ENCODE results near the gene OST4. TPM values are rescaled to one million over a fixed set of nuclear protein-coding genes. Genes with fewer than 3 reads are reported as not detected.

Gene OST4
- total RNA-seq, 1 experiment from 2014 or later: 258 TPM

DNA sequence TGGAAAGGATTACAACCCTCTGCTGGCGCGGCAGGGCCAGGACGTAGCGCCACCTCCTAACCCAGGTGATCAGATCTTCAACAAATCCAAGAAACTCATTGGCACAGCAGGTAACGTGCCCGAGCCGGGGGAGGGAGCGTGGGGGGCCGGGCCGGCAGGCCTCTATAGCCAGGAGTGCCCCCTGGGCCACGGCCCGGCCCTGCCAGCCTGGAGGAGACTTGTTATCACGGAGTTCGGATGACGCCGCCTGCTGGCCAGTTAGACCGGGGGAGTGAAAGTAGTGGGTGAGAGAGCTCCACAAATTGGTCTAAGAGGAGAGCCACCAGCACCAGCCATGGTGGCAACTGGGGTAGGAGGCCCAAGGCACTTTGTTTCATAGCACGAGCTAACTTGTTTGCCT lies 47.3 kb downstream of the OST4 start:
- BruUV-seq (replicated peaks): no TSS peak
- Histone ChIP-seq H3K9ac (ENCODE audit: low read length) (no peak overlapping the region), H3K4me3 (ENCODE audit: low read length) (no peak overlapping the region), H3K27ac (ENCODE audit: low read length) (no peak overlapping the region), H3K36me3 (ENCODE audit: low read depth, low read length) (peaks cover 5% of the 10 kb centered on the region; the same call in 1 of the 2 replicates), H3K9me3 (ENCODE audit: low read length) (no peaks in the 10 kb centered on the region), H2AFZ (ENCODE audit: low read length) (no peak overlapping the region), H4K20me1 (ENCODE audit: low read length) (no peaks in the 10 kb centered on the region), H3K79me2 (ENCODE audit: low read length) (no peaks in the 10 kb centered on the region), H3F3A (ENCODE audit: low read length, unreplicated experiment) (peaks cover 6% of the 10 kb centered on the region), H3K27me3 (ENCODE audit: low read length) (no peaks in the 10 kb centered on the region), H3K9me2 (replicated peaks; ENCODE audit: low read length) (no peaks in the 10 kb centered on the region), H3K4me2 (ENCODE audit: low read length) (no peak overlapping the region), H3K4me1 (ENCODE audit: insufficient read depth, low read length) (peaks cover 30% of the 10 kb centered on the region)
- TF ChIP-seq EZH2 (IDR thresholded peaks at IDR 0.05; ENCODE audit: low read length, unreplicated experiment): no peak
- TF ChIP-seq, protein P1, sequence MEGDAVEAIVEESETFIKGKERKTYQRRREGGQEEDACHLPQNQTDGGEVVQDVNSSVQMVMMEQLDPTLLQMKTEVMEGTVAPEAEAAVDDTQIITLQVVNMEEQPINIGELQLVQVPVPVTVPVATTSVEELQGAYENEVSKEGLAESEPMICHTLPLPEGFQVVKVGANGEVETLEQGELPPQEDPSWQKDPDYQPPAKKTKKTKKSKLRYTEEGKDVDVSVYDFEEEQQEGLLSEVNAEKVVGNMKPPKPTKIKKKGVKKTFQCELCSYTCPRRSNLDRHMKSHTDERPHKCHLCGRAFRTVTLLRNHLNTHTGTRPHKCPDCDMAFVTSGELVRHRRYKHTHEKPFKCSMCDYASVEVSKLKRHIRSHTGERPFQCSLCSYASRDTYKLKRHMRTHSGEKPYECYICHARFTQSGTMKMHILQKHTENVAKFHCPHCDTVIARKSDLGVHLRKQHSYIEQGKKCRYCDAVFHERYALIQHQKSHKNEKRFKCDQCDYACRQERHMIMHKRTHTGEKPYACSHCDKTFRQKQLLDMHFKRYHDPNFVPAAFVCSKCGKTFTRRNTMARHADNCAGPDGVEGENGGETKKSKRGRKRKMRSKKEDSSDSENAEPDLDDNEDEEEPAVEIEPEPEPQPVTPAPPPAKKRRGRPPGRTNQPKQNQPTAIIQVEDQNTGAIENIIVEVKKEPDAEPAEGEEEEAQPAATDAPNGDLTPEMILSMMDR (conservative IDR thresholded peaks at IDR 0.05; ENCODE audit: low read depth, low read length): peak; percentile 33; the same call in 1 of the 2 replicates
- DNase-seq (no peak), ATAC-seq (no peak)
- CTCF ChIA-PET: no interaction called here
- POLR2A ChIA-PET (ENCODE audit: unreplicated experiment): no interaction called here
- intact Hi-C loops (cut with micrococcal nuclease): no loop called here

GRCh38 chr2:27023740-27024139 lies 47.7 kb downstream of the OST4 start:
- H3K4me1 ChIP-seq (ENCODE audit: insufficient read depth, low read length): peaks cover 30% of the 10 kb centered on the region

More at GRCh38 chr2:27023740-27024139, 47.7 kb downstream of the OST4 start:
- no TSS peak for BruUV-seq (replicated peaks)
- TF ChIP-seq, protein P1 (conservative IDR thresholded peaks at IDR 0.05; ENCODE audit: low read depth, low read length): no peak
- TF ChIP-seq EZH2phosphoT487 (IDR thresholded peaks at IDR 0.05; ENCODE audit: borderline replicate concordance, low read length) (no peak), EZH2 (IDR thresholded peaks at IDR 0.05; ENCODE audit: low read length, unreplicated experiment) (no peak)
- H3F3A ChIP-seq (ENCODE audit: low read length, unreplicated experiment): peaks cover 6% of the 10 kb centered on the region
- H3K9me2 ChIP-seq (replicated peaks; ENCODE audit: low read length): no peaks in the 10 kb centered on the region
- no peak overlapping the region for H3K4me3 ChIP-seq (ENCODE audit: low read length)
- no peaks in the 10 kb centered on the region for H4K20me1 ChIP-seq (ENCODE audit: low read length)
- H3K27ac ChIP-seq (ENCODE audit: low read length): no peak overlapping the region
- POLR2A ChIA-PET (ENCODE audit: unreplicated experiment): no interaction called here
- peaks cover 5% of the 10 kb centered on the region; the same call in 1 of the 2 replicates for H3K36me3 ChIP-seq (ENCODE audit: low read depth, low read length)
- DNase-seq (no peak), ATAC-seq (no peak)
- no peaks in the 10 kb centered on the region for H3K27me3 ChIP-seq (ENCODE audit: low read length)
- H3K9me3 ChIP-seq (ENCODE audit: low read length): no peaks in the 10 kb centered on the region
- no peak overlapping the region for H3K9ac ChIP-seq (ENCODE audit: low read length)
- no peaks in the 10 kb centered on the region for H3K79me2 ChIP-seq (ENCODE audit: low read length)
- CTCF ChIA-PET: no interaction called here
- intact Hi-C loops (cut with micrococcal nuclease): no loop called here
- no peak overlapping the region for H2AFZ ChIP-seq (ENCODE audit: low read length)
- H3K4me2 ChIP-seq (ENCODE audit: low read length): no peak overlapping the region

Measured in PC-3 (cell line).